ENCODE results near the gene MYT1. TPM values are rescaled to one million over a fixed set of nuclear protein-coding genes. Genes with fewer than 3 reads are reported as not detected.

Gene MYT1
- total RNA-seq, 3 donors from 2014 or later (not counting 1 experiment from before 2014, with no cell fraction given) = not detected

- H3K27ac Mint-ChIP-seq = peak overlapping the region in 1 of 2 donors; percentile 57
- ATAC-seq (peak in 1 of 3 donors; percentile 34), DNase-seq (no peak)
- no peaks in the 10 kb centered on the region for H3K9me3 ChIP-seq (ENCODE audit: control insufficient read depth, insufficient read depth, low read length)
- H3K4me1 ChIP-seq (ENCODE audit: control insufficient read depth, insufficient read depth, low read length) = peaks cover 35% of the 10 kb centered on the region
- no peaks in the 10 kb centered on the region for H3K36me3 Mint-ChIP-seq
- no peak for TF ChIP-seq CTCF (IDR thresholded peaks at IDR 0.05)
- no peak overlapping the region for H3K4me3 ChIP-seq (ENCODE audit: low read length)
- no peaks in the 10 kb centered on the region for H3K9me3 Mint-ChIP-seq
- H3K27ac ChIP-seq (ENCODE audit: low read length) = no peak overlapping the region
- no peak overlapping the region for H3K4me3 Mint-ChIP-seq
- intact Hi-C loops (cut with micrococcal nuclease) = no loop called here
- H3K27me3 Mint-ChIP-seq (ENCODE audit: low read depth in 2 of 2) = no peaks in the 10 kb centered on the region
- WGBS (ENCODE audit: insufficient coverage) = 69% methylated on average over 6 of the region's 7 CpGs
- peaks cover 14 to 41% of the 10 kb centered on the region in 2 donors for H3K4me1 Mint-ChIP-seq
- peaks cover 5% of the 10 kb centered on the region for H3K36me3 ChIP-seq (ENCODE audit: control insufficient read depth, insufficient read depth, low read length)
- H3K27me3 ChIP-seq (ENCODE audit: control insufficient read depth, insufficient read depth, low read length) = no peaks in the 10 kb centered on the region
Observed at GRCh38 chr20:64279826-64280459, 115.7 kb downstream of the MYT1 start.

GRCh38 chr20:64280460-64280843 lies 116.2 kb downstream of the MYT1 start:
- H3K9me3 ChIP-seq (ENCODE audit: control insufficient read depth, insufficient read depth, low read length) = no peaks in the 10 kb centered on the region
- WGBS (ENCODE audit: insufficient coverage) = 93% methylated on average over 3 of the region's 3 CpGs
- Mint-ChIP-seq H3K4me1 (peaks cover 14 to 41% of the 10 kb centered on the region in 2 donors), H3K4me3 (no peak overlapping the region), H3K36me3 (no peaks in the 10 kb centered on the region), H3K27me3 (ENCODE audit: low read depth in 2 of 2) (no peaks in the 10 kb centered on the region), H3K9me3 (no peaks in the 10 kb centered on the region), H3K27ac (no peak overlapping the region)
- no peak overlapping the region for H3K4me3 ChIP-seq (ENCODE audit: low read length)
- ATAC-seq = no peak
- no peak for TF ChIP-seq CTCF (IDR thresholded peaks at IDR 0.05)
- peaks cover 35% of the 10 kb centered on the region for H3K4me1 ChIP-seq (ENCODE audit: control insufficient read depth, insufficient read depth, low read length)
- no peak overlapping the region for H3K27ac ChIP-seq (ENCODE audit: low read length)
- intact Hi-C loops (cut with micrococcal nuclease) = no loop called here
- H3K27me3 ChIP-seq (ENCODE audit: control insufficient read depth, insufficient read depth, low read length) = no peaks in the 10 kb centered on the region
- H3K36me3 ChIP-seq (ENCODE audit: control insufficient read depth, insufficient read depth, low read length) = peaks cover 5% of the 10 kb centered on the region
- no peak for DNase-seq

- Mint-ChIP-seq H3K27me3 (ENCODE audit: low read depth in 2 of 2) (no peaks in the 10 kb centered on the region), H3K9me3 (no peaks in the 10 kb centered on the region), H3K27ac (no peak overlapping the region), H3K36me3 (no peaks in the 10 kb centered on the region), H3K4me3 (no peak overlapping the region), H3K4me1 (peaks cover 5 to 27% of the 10 kb centered on the region in 2 donors)
- no peak for DNase-seq
- peaks cover 19% of the 10 kb centered on the region for H3K4me1 ChIP-seq (ENCODE audit: control insufficient read depth, insufficient read depth, low read length)
- intact Hi-C loops (cut with micrococcal nuclease) = no loop called here
- H3K9me3 ChIP-seq (ENCODE audit: control insufficient read depth, insufficient read depth, low read length) = peaks cover 5% of the 10 kb centered on the region
- H3K27ac ChIP-seq (ENCODE audit: low read length) = no peak overlapping the region
- no peaks in the 10 kb centered on the region for H3K36me3 ChIP-seq (ENCODE audit: control insufficient read depth, insufficient read depth, low read length)
- 54% methylated on average over 2 of the region's 4 CpGs for WGBS (ENCODE audit: insufficient coverage)
- no peak for TF ChIP-seq CTCF (IDR thresholded peaks at IDR 0.05)
- no peak for ATAC-seq
- H3K27me3 ChIP-seq (ENCODE audit: control insufficient read depth, insufficient read depth, low read length) = no peaks in the 10 kb centered on the region
- H3K4me3 ChIP-seq (ENCODE audit: low read length) = no peak overlapping the region
Observed at GRCh38 chr20:64283646-64284045, 119.4 kb downstream of the MYT1 start.
